UCSD-AML1 (cell line): ENCODE data around the gene ATP8B2.
"Not testable (repeated sequence)": the region's sequence is repeated elsewhere in the genome, so short reads cannot be mapped to it uniquely, and the experiment has no call there.

Experiments used
- DNase-seq: peaks from one replicate; lab custom pipeline; 2025; ENCODE audit not compliant: unreplicated experiment; lab: John Stamatoyannopoulos, UW

Gene ATP8B2

DNA sequence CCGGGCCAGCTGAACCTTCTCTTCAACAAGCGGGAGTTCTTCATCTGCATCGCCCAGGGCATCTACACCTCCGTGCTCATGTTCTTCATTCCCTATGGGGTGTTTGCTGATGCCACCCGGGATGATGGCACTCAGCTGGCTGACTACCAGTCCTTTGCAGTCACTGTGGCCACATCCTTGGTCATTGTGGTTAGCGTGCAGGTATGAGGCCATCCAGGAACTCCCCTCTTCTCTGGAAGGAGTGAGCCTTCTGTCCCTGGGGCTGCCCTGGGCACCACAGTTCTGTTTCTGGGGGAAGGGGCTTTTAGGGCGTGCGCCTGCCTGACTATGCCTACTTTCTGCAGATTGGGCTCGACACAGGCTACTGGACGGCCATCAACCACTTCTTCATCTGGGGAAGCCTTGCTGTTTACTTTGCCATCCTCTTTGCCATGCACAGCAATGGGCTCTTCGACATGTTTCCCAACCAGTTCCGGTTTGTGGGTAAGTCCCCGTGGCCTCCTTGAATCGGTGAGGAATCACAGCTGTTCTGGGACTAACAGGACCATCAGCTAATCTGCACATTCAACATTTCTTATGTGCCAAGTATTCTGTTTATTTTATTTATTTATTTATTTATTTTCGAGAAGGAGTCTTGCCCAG is 21.1 kb downstream of the ATP8B2 start:
- no peak for DNase-seq

GRCh38 chr1:154347961-154348360 is 22.6 kb downstream of the ATP8B2 start:
- no peak for DNase-seq

DNA sequence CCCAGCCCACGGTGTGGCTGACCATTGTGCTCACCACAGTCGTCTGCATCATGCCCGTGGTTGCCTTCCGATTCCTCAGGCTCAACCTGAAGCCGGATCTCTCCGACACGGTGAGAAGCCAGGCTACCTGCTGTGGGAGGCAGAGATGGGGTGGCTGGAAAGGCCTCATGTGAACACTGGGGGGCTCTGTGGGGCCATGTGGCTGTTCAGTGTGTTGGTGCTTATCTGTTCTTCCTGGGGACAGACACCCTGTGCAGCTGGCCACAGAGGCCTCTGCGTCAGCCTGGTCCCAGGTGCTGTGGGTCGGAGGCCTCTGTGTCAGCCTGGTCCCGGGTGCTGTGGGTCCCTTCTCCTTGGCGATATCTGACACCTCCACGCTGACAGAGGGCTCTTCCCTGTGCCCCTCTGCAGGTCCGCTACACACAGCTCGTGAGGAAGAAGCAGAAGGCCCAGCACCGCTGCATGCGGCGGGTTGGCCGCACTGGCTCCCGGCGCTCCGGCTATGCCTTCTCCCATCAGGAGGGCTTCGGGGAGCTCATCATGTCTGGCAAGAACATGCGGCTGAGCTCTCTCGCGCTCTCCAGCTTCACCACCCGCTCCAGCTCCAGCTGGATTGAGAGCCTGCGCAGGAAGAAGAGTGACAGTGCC is 23.2 kb downstream of the ATP8B2 start:
- DNase-seq = no peak

DNA sequence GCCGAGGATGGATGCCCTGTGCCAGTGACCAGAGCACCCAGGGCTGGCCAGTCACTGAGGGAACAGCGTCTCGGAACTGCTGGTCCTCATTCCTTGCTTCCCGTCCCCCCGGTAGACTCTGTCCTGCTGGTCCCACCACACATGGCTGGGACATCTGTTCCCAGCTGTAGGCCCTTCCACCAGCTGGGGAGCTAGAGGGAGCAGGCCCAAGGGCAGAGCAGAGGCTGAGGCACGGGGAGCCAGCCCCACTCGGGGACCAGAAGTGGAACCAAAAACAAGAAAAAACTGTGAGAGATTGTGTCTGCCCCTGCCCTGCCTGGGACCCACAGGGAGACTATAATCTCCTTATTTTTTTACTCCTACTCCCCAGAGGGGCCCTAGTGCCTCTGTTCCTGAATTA is 23.8 kb downstream of the ATP8B2 start:
- DNase-seq = no peak

- no peak for DNase-seq
Measured at GRCh38 chr1:154350383-154350782, 25.1 kb downstream of the ATP8B2 start.

GRCh38 chr1:154351363-154352068 is 26.2 kb downstream of the ATP8B2 start:
- no peak for DNase-seq

DNA sequence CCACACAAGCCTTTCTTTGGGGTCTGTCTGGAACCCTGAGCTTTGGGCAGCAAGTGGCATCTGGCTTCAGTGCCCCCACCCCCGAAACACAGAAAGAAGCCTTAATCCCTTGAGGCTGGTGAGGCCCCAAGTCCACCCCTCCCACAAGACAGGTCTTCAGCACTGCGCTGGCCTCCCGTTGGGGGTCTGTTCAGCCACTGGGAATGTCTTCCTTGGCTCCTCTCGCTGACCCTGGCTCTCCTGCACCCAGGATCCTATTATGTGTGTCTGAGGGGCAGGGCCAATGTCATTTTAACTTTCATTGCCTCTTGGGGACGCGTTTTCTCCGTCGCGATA is 26.9 kb downstream of the ATP8B2 start:
- DNase-seq = no peak

DNA sequence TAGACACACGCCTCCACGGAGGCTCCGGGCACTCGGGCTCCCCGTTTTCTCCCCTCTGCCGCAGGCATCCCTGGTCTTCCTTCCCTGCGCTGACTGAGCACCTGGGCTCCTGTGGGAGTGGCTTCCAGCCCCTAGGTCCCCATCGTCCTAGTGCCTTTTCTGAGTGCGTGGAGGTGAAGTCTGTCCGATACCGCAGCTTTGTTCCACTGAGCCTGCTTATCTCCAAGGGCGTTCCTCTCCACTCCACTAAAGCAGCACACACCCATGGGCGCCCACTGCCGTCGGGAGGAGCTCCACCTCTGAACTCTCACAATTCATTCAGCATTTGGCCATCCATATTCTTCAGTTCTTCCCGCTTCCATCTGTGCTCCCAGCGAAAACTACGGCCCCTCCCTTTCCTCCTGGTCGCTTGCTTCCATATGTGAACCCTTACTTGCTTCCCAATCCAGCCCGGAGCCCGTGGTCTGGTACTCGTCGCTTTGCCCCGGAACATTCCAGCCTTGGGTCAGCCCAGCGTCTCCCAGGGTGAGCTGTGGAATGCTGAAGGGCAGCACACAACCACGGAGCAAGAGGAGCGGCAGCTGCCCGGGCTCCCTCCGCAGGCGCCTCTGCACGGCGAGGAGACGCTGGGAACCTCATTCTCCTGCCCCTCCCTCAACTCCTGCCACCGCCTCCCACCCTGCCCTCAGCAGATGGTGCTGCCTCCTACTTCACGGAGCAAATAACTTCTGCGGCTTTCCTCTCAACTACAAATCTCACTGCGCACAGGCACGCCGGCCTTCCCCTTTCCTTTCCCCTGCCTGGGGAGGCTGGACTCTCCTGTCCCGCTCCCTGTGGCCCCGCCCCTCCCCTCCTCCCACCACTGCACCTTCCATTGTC is 27.5 kb downstream of the ATP8B2 start:
- DNase-seq = peak; percentile 76

GRCh38 chr1:154353460-154353904 is 28.2 kb downstream of the ATP8B2 start:
- DNase-seq = no peak

- no peak for DNase-seq
Measured at GRCh38 chr1:154353966-154354365, 28.6 kb downstream of the ATP8B2 start.

GRCh38 chr1:154358519-154358918 is 33.2 kb downstream of the ATP8B2 start:
- no peak for DNase-seq

DNA sequence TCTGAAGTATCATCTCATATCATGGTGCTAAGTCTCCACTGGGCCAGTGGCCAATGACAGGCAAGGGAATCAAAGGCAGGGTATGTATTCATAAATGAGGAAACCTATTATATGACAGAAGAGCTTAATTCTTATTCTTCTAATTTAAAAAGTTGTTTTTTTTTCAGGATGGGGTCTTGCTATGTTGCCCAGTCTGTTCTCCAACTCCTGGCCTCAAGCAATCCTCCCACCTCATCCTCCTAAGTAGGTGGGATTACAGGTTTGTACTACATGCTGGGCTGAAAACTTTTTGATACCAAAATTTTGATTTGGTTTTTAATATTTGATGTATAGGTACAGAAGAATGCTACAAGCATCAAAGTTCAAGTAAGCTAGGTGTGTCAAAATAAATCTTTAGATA is 35.0 kb downstream of the ATP8B2 start:
- DNase-seq = no peak

- not testable (repeated sequence) for DNase-seq
Measured at GRCh38 chr1:154360881-154361280, 35.6 kb downstream of the ATP8B2 start.

- no peak for DNase-seq
Measured at GRCh38 chr1:154361357-154361756, 36.0 kb downstream of the ATP8B2 start.

- no peak for DNase-seq
Measured at GRCh38 chr1:154371436-154371835, 46.1 kb downstream of the ATP8B2 start.

DNA sequence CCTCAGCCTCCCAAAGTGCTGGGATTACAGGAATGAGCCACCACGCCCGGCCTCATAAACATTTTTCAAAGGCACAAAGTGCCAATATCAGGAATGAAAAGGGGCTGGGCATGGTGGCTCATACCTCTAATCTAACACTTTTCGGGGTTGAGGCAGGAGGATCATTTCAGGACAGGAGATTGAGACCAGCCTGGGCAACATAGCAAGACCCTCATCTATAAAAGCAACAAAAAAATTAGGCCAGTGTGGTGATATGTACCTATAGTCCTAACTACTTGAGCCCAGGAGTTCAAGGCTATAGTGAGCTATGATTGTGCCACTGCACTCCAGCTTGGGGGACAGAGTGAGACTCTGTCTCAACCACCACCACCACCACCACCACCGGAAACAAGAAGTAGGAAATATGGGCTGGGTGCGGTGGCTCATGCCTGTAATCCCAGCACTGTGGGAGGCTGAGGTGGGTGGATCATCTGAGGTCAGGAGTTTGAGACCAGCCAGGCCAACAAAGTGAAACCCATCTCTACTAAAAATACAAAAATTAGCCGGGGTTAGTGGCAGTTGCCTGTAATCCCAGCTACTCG is 48.5 kb downstream of the ATP8B2 start:
- peak; percentile 32 for DNase-seq

GRCh38 chr1:154379301-154379700 is 54.0 kb downstream of the ATP8B2 start:
- DNase-seq = no peak

DNA sequence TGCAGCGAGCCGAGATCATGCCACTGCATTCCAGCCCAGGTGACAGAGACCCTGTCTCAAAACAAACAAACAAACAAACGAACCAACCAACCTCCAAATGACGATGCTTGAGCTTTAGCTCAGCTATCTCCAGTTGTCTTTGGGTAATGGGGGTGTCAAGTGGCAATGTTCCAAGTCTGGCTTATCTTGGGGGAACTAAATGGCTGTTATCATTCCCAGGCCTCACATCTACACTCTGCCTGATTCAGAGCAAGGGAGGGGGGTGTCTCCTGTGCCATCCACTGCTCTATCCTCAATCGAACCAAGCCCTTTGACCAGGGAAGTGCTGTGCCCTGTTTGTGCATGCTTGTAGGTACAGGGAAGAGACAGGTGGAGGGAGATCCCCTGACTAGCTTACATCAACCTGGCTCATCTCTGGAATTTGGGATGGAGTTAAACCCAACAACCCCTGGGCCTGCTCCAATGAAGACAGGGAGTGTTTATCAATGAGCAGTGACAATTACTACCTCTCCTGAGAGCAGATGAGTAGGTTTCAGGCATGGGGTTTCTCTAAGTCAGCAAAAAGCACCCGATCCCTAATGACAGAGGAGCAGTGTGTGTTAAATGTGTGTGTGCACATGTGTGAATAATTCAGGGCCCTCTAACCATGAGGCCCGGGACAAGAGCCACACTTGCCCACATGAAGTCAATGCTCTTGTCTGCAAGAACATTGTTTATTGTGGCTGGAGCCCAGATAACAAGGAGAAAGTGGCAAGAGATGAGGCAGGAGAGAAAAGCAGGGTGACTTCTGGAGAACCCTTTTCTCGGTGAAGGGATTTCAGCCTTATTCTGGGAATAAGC is 59.5 kb downstream of the ATP8B2 start:
- no peak for DNase-seq

DNA sequence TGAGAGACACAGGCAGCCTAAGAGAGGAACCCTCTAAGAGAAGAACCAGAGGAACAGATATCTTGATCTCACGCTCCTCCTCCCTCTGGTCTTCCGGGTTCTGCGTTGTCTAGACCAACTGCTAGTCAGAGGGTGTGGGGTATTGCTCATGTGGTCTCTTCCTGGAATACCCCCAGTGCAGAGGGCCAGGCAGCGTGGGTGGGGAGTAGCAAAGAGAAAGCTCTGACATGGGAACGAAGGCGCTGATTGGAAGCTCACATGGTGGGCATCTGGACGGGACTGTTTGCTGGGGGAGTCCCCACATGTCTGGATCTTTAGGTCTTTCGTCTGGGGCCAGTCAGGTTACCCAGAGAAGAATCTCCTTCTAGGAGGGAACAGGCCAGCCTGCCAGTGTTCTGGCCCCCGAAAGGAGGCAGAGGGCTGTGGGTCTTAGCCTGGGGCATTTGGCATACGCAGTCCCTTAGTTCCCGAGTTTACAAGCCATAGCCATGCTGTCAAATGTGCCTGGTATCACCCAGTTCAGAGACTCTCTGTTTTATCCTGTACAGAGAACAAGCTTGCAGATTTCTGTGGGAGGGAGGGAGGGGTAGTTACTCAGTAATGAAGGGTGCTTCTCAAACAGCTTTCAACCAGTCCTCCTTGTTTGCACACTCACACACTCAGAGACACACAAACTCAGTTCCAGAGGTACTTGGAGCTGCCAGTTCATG is 61.5 kb downstream of the ATP8B2 start:
- no peak for DNase-seq
